Hepatic stellate cell (primary cell): Measurements from ENCODE around the gene HS6ST2.

Experiments used
- DNase-seq: peaks from one replicate; pipeline ENCODE4 v3.0.0; 2011; ENCODE audit warnings: low spot score

Gene HS6ST2

DNA sequence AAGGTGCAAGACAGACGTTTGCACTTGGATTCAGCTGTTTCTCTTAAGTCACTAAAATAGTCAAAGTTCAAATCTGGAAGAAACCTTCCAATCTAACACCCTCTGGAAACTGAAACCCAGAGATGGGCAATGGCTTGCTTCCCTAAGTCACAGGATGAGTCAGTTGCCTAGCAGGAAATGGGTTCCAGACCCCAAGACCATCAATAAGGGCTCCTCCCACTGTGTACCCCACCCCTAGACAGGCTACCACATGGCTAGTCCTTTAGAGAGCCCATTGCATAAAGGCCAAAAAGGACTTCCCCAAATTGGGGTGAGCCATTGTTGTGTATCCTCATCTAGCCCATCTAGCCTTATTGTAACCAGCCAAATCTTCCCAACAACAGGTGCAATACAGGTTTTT is 216.2 kb downstream of the HS6ST2 start:
- DNase-seq: no peak

DNA sequence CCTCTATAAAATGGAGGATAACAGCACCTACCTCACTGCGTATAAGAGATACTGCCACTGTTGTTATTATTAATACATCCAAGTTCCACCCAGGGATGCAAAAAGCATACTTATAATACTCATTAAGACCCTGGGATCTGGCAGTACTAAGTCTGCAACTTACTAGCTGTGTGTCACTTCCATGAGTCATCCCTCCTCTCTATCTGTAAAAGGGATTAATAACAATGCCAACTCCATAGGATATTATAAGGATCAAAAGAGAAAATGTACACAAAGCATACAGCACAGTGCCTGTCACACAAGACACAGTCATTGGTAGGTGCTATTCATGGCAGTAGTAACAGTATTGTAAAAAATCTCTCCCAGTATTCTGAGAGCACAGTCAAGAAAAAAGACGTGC is 216.7 kb downstream of the HS6ST2 start:
- no peak for DNase-seq

DNA sequence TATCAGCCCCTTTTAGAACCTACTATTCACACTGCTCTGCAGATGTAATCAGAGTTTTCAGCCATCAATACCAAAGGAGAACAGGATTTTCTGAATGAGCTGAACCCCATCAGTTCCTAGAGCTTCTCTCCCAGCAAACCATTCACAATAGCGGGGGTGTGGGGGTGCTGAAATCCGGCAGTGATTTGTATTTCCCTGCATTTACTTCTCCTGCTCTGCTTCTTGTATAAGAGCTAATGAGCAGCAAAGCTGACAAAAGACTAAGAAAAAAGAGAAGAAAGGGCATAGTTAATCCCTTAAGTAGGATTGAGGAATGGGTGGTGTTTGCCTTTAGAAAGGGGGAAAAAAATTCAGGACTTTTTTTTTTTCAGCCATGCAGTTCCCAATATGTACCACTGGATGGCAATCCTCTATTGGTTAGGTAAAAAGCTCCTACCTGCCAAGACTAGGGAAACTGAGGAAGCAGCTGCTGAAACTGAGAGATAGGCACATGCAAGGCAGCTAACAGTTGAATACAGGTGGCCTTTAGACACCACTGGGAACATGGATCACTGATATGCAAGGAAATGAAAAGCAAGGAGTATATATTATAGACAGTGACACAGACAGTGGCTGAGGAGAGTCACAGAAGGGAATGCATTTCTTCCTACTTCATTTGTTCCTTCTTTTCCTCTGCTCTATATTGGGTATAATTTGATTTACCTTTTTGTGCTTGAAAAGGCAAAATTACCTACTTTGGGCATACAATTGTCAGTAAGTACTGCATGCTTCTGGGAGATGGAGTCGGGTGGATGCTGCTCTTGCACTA is 217.9 kb downstream of the HS6ST2 start:
- DNase-seq: no peak

DNA sequence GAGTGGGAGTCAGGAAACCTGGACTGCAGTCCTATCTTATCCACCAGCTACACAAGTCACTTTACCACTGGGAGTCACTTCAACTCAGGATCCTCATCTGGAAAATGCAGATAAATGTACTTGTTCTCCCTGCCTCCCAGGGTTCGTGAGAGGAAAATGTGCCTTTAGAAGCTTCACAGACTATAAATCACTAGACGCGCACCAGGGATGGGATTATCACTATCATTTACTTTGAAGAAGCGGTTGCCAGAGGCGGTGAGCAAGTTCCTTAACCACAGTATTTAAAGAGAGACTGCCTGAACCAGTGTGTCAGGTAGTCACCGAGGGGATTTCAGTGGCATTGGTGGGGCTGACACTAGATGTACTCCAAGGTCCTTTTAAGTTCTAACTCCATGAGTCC is 219.5 kb downstream of the HS6ST2 start:
- DNase-seq: no peak

DNA sequence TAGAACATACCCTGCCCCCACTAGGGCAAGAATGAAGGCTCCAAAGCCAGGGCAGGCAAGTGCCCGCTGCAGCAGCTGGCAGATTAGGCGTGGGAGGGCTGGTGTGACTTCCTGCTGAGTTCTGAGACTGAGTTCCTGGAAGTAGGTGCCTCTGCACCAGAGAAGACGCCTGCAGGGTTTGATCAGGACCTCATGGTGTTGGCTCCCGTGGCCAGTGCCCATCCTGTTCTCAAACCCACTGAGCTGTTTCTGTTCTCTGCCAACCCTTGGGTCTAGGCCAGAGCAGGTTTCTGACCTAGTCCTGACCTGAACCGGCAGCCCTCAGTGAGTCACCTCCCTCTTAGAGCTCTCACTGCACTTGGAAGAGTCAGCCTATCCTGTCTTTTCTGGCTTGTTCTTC is 220.7 kb downstream of the HS6ST2 start:
- no peak for DNase-seq

DNA sequence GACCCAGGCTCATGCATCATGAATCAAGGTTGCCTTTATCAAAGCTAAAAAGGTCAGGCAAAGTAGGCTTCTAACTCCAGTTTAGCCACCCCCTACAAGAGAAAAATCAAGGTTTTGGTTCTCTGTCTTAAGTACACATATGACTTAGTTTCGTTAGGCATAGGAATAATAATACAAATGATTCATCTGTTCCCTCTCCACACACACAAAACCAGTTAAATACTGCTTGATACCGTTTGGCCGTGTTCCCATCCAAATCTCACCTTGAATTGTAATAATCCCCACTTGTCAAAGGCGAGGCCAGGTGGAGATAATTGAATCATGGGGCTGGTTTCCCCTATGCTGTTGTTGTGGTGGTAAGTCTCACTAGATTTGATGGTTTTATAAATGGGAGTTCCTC is 226.2 kb downstream of the HS6ST2 start:
- DNase-seq: no peak

DNA sequence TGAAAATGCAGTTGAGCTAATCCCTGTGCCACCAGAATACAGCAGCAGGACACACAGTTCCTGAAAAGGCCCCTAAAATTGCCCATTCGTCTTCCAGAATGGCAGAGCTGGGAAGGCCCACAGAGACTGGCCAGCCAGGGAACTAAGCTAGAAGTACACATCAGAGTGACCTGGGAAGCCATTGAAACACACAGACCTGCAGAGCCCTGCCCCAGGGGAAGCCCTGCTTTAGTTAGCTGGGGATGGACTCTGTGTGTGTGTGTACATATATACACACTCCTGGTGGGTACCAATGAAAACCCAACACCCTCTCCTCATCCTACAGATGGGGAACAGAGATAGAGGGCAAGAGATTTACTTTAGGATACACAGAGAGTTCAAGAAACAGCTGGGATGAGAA is 227.7 kb downstream of the HS6ST2 start:
- DNase-seq: no peak

DNA sequence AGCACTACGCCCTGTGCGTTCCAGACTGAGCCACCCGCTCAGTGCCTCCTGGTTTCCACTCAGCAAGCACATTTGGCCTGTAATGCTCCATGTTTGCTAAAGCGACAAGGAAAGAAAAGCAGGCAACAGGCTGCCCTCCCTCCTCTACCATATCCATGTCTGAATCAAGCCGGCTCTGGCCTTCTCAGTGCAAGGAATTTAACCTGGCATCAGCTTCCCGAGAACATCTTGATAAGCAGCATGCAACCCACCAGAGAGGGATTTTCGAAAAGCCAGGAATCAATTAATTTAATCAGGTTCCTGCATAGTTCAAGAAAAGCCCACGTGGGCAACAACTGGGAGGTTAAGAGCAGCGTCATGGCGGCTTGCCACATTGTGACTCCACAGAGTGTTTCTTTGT is 228.2 kb downstream of the HS6ST2 start:
- DNase-seq: no peak

DNA sequence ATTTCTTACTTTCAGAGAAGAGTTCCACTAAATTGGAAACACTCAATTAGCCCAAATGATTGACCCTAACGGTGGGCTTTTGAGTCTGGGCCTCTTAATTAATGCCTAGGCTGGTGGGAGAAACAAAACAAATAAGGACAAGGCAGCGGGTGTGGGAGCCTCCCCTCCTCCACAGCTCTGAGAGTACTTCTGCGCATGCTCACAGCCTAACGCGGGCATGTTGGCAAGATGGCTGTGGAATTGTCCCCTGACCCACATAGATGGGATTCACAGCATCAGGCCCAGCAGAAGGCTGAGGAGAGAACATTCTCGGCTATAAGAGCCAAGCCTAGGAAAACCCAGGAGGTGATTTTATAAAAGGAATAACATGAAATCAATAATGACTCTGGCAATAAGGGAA is 230.1 kb downstream of the HS6ST2 start:
- DNase-seq: no peak

DNA sequence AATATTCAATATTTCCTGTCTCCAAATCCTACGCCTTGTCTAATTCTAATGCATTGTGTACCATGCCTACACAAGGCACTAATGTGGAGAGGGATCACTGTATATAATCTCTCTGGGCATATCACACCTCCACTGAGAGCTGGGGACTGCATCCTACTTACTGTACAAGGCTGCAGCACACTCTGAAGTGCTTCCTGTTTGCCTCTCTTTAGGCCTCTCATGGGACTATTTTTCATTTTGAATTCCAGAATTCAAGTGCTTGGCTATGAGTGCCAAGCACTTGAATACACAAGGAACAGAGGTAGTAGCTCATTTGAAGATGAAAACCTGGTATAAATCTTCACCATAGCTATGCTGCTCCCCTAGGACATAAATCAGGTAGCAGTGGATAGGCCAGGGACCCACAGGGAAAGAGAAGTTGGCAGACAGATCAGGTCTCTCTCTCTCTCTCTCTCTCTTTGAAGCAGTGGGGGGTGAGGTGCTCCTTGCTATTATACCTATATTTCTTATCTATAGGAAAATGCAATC is 239.9 kb downstream of the HS6ST2 start:
- no peak for DNase-seq

DNA sequence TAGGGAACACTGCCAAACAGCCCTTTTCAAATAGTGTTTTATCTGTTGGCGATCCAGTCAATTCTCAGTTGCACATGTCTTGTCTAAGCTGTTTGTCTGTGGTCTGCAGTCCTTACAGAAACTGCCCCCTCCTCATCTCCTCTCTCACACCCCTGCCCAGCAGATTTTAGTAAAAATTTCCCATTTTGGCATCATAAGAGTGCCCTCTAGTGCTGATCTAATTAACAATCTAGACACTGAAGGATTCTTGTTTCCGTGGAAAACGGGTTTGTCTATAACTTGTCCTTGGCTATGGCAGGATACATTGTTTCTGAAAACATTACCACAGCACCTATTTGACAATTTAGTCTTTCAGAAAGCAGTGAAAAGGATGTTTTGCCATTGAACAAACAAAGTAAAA is 242.4 kb downstream of the HS6ST2 start:
- no peak for DNase-seq

DNA sequence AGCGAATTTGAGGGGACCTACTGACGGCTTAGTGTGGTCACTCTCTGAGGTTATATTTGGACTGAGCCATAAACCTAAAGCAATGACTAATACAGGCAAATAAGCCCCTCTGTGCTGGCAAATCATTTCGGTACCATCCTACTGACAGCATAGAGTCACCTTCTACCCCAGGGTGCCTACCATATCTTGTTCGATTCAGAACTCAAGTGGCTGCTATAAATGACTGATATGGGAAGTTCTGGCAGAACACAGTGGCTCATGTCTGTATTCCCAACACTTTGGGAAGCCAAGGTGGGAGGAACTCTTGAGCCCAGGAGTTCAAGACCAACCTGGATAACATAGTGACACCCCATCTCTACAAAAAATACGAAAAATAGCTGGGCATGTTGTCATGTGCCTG is 243.5 kb downstream of the HS6ST2 start:
- no peak for DNase-seq

DNA sequence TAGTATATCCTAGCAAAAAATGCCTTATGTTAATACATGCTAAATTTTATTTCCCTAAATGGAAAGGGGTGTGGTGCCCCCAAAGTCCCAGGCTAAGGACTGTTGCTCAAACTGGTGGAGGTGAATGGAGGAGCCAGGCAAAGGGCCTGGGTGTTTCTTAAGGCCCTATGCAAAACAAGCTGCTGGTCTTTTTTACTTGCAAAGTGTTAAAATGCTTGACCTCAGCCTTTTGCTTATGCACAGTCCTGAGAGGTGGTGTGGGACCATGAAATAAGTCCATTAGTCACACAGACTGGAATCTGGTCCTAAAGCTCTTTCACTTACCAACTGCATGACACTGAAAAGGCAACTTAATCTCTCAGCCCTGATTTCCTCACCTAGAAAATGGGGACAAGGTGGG is 246.1 kb downstream of the HS6ST2 start:
- DNase-seq: no peak

DNA sequence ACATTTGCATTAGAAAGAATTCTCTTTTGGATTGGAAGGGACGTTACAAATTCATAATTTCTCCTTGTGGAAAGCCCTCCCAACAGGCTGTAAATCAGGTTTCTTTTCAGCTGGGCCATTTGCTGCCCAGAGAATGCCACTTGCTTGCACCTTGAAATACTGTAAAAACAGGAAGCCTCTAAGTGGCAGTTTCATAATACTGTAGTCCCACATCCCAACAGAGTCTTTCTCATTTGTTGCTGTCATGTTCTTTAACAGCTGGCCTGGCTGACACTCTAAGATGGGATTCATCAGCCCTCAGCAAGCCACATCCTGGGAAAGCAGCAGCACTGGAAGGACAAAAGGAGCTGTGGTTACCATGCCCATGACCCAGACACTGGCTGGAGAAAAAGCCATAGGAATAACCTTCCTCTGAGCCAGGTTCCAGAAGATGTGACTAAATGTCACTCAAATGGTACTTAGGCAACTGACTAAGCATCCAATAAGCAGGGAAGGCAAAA is 247.7 kb downstream of the HS6ST2 start:
- DNase-seq: no peak

DNA sequence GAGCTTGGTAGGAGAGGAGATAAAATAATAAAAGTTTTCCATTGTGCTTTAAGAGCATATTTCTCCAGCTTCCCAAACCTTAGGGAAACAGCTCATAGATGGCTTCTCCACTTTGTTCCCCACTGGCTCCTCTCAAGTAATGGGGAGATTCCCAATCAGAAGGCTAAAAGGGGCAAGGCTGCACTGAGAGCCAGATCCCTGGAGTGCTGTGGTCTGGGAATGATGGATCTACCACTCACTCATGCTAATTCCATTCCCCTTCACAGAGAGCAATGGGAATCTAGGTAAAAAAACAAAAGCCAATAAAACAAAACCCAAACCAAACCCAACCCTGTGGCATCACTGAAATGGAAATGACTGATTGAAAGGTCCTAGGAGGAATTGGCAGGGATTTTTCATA is 249.9 kb downstream of the HS6ST2 start:
- DNase-seq: no peak

DNA sequence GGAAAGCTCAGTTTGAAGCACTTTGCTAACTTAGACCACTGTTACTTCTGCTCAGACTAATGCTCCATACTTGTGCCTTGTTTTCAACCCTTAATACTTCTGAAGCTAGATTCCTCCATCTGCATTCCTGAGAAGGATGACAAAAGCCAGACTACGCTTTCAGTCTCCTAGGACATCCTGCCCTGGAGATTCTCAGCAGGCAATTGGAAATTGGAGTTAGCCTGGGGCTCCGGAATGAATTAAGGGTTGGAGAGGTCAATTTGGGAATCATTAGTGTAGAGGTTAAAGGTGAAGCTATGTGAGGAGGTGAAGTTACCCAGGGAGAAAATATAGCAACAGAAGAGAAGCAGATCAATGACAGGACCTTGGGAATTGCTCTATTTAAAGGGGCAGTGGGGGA is 253.7 kb downstream of the HS6ST2 start:
- no peak for DNase-seq

DNA sequence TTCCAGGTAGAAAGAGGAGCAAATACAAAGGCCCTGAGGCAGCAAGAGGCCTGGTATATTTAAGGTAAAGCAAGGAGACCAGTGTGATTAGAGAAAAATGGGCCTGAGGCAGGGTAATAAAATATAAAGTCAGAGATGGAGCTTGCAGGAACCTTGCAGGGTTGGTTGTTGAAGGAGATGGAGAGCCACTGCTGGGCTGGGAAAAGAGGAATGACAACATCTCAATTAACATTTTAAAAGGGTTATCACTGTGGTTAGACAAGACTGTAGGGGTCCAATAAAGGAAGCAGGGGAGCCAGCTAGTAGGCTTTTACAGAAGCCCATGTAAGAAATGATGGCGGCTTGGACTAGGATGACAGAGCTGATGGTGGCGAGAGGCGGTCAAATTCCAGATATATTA is 264.0 kb downstream of the HS6ST2 start:
- no peak for DNase-seq

DNA sequence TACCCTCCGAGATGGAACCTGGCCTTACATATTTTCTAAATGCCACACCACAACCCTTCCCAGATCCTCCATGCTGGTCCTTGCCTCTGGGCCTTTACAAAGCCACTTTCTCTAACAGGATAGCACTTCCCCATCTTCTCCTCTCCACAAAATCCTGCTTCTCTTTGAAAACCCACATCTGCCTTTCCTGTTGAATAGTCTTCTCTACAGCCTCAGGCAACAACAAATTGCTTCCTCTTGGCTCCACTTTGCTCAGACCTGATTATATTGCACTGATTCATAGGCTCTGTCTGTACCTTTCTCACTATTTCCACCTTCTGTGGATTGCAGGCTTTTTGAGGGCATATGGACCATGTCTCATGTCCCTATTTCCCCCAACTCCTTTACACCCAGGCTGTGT is 265.9 kb downstream of the HS6ST2 start:
- no peak for DNase-seq

DNA sequence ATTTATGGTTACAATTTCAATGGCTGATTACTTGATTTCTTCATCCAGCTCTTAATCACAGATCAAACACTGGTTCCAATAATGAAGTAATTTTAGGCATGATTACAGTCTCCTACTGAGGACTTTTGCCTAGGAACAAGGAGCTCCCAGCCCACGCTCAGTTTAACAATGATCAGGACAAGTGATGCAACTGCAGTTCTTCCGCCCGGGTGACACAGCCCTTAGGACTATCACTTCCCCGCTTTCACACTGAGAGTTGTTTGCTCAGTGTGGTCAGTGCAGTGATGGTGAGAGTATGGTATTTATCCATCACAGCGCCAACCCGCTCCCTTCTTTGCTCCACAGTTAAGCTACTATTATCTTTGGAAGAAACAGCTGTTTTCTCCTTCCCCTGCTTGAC is 266.4 kb downstream of the HS6ST2 start:
- no peak for DNase-seq

DNA sequence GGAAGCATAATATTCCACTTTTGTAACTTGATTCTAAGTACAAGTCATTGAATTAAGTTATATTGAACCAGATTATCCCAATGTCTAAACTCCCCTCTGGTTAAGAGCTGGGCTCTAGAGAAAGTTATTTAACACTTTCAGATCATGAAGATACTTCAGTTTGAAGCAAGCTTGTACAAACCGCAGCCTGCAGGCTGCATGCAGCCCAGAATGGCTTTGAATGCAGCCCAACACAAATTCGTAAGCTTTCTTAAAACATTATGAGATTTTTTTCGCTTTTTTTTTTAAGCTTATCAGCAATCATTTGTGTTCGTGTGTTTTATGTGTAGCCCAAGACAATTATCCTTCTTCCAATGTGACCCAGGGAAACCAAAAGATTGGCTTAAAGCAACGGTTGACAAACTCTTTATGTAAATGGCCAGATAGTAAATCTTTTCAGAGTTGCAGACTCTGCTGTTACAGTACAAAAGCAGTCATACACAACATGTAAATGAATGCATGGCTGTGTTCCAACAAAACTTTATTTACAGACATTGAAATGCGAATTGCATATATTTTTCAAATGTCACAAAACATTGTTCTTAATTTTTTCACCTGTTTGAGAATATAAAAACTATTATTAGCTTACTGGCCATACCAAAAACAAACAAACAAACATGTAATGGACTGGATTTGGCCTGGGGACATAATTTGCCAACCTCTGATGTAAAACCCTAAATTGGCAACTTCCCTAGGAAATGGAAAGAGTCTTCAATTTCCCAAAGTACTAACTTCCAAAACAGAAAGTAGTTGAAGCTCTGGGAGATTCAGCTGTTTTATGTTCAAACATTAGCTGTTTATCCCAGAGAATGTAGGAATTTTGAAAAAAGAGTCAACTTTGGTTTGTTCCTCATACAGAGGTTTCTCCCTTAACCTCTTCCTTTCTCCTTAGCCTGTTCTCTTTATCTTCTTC is 268.5 kb downstream of the HS6ST2 start:
- no peak for DNase-seq

DNA sequence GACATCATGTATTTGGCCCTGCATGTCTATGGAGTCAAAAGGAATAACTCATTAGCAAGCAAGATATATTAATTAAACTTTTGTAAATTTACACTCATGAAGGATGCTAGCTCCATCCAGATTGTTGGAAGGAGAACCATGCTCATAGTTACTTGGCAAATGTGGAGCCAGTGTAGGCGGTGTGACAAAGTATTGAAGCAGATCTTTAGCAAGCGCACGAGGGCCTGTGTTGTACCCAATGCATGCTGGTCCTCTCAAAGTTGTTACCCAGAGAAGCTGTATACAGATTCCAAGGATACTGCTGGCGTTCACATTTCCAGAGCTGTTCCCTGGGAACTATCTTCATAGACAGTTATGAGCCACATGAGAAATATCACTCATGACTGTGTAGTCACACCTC is 273.2 kb downstream of the HS6ST2 start:
- no peak for DNase-seq

DNA sequence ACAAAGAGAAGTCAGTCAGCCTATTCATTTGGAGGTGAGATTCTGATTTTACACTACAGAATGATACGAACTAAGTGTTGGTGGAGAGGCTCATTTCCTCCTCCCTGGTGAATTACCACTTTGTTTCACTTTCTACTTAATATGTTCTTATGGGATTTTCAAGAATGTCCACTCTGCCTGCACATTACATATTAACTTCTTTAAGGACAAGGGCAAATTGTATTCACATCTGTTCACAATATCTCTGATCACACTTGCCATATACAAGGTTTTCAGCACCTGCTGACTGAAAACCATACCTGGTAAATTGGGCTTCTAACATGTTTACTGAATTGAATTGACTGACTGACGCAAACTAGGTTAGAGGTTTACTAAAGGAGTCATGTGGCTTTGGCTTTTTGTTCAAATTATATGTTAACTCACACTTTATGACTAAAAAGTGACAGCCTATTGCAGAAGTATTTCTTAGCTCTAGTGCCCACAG is 281.2 kb downstream of the HS6ST2 start:
- DNase-seq: no peak
